Pericardium fibroblast (primary cell): ENCODE measurements around the gene P3R3URF. TPM values are rescaled to one million over a fixed set of nuclear protein-coding genes. Genes with fewer than 3 reads are reported as not detected.

ENCODE experiments used
- total RNA-seq: library from RNA; depleted of rRNA; stranded (reverse); fragments of >200 nt; gene quantifications from 2 replicates; pipeline ENCODE4 v1.2.3, GENCODE V29; 2015

P3R3URF gene
- not detected in 2 replicates for total RNA-seq

DNA sequence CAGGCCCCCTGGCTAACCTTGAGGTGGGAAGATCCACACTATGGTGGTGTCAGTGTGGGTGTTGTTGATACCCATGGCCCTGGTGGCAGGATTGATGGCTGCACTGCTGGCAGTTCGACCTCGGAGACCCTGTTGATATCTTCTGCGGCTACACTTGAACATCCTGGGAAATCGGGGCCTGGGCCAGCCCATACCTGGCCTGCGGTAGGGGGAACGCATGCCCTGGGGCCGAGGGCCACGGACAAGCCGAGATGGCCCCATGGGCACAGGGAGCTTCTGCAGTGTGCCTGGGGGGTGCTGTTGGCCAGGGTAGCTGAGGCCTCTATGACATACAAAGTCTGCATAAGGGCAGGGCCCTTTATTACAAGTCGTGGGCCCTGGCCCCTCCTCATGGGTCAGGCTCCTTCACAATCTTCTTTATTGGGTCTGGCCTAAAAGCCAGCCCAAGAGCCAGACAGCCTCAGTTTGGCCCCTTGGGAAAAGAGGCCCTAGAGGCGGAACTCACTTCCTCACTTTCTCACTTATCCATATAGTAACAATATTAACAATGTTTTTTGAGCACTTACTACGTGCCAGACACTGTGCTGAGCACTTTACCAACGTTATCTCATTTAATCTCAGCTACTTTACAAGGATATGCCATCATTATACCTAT is at the start of gene P3R3URF:
Gene P3R3URF, minus strand, starts transcription at position 278 of the 655 bp plus-strand sequence. Its CDS starts 17 bp downstream, at position 261.

DNA sequence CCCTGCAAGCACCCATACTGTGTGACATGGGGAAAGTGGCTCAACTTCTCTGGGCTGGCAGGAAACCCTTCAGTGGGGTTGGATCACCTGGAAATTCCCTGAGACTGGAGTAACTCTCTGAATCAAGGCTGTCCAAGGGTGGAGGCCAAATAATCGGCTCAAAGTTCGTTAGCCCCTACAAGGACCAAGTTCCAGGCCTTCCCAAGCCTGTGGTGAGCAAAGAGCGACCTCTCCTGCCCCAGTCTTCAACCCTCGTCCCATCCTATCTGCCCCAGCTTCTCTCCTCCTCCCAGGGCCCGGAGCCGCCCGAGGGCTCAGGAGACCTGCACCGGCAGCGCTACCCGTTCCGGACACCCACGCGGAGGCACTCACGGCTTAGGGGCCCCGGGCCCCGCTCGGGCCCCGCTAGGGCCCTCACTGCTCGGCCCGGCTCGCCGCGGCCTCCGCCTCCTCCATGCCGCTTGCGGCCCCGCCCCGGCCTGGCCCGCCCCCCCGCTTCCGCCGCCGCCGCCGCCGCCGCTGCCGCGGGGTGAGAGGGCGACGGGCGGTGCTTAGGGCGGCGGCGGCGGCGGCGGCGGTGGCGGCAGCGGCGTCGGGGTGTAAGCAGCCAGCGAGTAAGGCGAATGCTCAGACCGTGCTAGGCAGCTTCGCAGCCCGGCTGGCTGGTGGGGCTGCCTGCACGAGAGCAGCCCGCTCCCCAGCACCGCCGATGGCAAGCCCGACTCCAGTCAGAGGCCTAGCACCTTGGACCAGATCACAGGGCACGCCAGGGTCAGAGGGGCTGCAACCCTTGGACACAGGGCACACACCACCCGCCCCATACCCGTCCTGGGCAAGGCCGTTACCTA is 21.9 kb upstream of the P3R3URF start, which contains the start of gene POMGNT1:
Gene POMGNT1, minus strand, starts transcription at position 471 of the 848 bp plus-strand sequence. CDS start 613 bp downstream, outside the sequence.

DNA sequence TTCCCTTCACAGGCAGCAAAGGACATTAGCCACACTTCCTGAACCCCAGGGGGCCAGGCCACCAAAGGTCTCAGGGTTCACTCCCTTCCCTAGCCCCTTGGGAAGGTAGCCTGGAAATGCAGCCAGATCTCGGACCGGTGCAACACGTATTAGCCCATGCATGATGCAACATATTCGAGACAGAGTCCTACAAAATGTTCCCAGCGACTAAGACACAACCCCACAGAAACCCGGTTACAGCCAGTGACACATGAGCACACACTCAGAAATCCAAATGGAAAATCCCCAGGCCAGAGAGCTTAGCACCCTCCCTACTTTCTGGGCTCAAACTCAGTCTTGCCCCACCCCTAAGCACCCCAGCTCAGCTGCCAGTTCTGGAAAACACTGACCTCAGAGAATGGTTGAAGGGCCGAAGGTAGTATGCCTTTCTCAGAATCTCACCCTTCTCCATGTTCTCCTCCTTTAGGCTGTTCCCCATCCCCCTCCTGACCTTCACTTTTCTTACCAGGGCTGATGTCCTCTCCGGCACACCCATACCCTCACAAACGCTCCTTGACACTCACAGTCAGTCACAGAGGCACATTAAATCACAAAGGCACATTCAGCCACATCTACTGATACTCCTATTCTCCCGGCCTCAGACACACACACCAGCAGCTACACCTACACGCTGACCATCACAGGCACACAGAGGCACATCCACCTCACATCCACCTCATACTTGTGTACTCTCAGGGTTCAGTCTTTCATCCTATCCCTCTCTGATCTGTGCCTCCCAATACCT is 1.6 kb downstream of the P3R3URF start, which contains the start of gene TSPAN1:
Gene TSPAN1, plus strand, starts transcription at position 640 of the 784 bp plus-strand sequence. CDS start 6,021 bp downstream, outside the sequence.

DNA sequence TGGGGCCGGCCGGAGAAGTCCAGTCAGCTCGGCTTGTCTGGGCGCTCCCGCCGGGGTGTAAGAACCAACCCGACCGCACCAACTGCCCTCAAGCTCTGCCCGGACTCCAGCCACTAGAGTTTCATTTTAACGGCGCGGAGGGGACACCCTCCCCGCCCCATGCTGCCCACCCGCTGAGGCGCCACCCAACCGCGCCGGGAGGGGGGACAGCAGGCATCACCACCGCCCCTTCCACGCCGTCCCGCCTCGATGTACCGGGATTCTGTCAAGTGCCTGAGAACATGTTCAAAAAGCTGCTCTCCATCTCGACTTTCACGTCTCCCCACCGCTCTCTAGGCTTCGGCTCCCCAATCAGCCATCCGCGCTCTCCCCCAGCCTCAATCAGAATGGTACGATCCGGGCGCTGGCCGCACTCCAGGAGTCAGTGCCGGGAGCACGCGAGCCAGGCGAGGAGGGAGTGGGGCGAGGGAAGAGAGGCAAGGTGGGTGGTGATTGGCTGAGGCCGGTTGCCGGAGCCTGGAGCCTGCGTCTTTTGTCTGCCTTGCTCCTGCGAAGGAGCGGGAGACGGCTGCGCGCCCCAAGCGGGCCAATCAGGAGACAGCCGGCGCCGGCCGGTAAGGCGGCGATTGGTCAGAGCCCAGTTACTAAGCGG is 43.6 kb downstream of the P3R3URF start, which contains the start of gene PIK3R3:
Gene PIK3R3, minus strand, starts transcription at position 101 of the 652 bp plus-strand sequence. CDS start 677 bp downstream, outside the sequence.

Other genes with a start within 250 kb of the P3R3URF start
- 0.70 and 2.0 TPM in 2 replicates for gene PIK3R3, start 43.9 kb downstream of the P3R3URF start, total RNA-seq
- 0.12 TPM in 1 of 2 replicates, not detected in the other for gene TSPAN1, start 1.4 kb downstream of the P3R3URF start, total RNA-seq
- 30.5 and 35.9 TPM in 2 replicates for gene POMGNT1, start 21.9 kb upstream of the P3R3URF start, total RNA-seq
- 0.47 and 3.1 TPM in 2 replicates for gene LURAP1, start 26.8 kb upstream of the P3R3URF start, total RNA-seq
- 0.26 and 0.35 TPM in 2 replicates for gene RAD54L, start 71.3 kb upstream of the P3R3URF start, total RNA-seq
- gene LRRC41, start 127.1 kb upstream of the P3R3URF start, total RNA-seq = 95.2 and 104 TPM in 2 replicates
- gene UQCRH, start 127.2 kb upstream of the P3R3URF start, total RNA-seq = 342 and 511 TPM in 2 replicates
- gene NSUN4, start 164.3 kb upstream of the P3R3URF start, total RNA-seq = 11.7 and 18.3 TPM in 2 replicates
- 0.43 and 2.1 TPM in 2 replicates for gene FAAH, start 217.8 kb upstream of the P3R3URF start, total RNA-seq